ENCODE data around the gene B3GALT5. TPM values are rescaled to one million over a fixed set of nuclear protein-coding genes. Genes with fewer than 3 reads are reported as not detected.

The B3GALT5 gene
- polyA plus RNA-seq, 2 of the 4 experiments (the other 2 are of a cell fraction), result 0.39 to 0.52 TPM

DNA sequence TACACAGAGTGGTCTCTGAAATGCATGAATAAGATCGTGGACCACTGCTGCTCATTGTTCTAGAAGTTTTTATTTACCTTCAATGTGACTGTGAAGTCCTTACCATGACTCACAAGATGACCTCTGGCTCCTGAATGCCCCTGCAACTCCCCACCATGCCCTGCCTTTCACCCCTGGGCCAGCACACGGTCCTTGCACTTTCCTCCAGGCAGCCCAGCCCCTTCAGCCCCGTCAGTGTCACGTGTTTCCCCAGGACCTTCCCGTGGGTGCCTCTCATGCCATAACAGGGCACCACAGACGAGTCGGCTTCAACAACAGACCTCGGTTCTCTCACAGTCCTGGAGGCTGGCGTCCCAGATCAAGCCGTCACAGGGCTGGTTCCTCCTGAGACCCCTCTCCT is 62.1 kb downstream of the B3GALT5 start:
- POLR2A ChIA-PET, result no interaction called here
- TF ChIP-seq EP300 (IDR thresholded peaks at IDR 0.05) (no peak), POLR2A (IDR thresholded peaks at IDR 0.05; ENCODE audit: low read length) (no peak)
- TF ChIP-seq, protein P1, sequence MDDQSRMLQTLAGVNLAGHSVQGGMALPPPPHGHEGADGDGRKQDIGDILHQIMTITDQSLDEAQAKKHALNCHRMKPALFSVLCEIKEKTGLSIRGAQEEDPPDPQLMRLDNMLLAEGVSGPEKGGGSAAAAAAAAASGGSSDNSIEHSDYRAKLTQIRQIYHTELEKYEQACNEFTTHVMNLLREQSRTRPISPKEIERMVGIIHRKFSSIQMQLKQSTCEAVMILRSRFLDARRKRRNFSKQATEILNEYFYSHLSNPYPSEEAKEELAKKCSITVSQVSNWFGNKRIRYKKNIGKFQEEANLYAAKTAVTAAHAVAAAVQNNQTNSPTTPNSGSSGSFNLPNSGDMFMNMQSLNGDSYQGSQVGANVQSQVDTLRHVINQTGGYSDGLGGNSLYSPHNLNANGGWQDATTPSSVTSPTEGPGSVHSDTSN (IDR thresholded peaks at IDR 0.05), result no peak
- peak overlapping the region; percentile 42 to 69; a peak in 4 of 6 replicates for H3K27ac ChIP-seq
- H3K9me3 ChIP-seq, result no peaks in the 10 kb centered on the region
- DNase-seq (ENCODE audit: low read depth in 1 of 2, low spot score in 1 of 2) (no peak), FAIRE-seq (no peak), ATAC-seq (peak in 1 of 2 experiments; percentile 31; a peak in 2 of 6 replicates)
- WGBS (ENCODE audit: missing lambda C conversion rate), result 43% methylated on average over 10 of the region's 10 CpGs
- CTCF ChIA-PET, result interaction anchor here (0.6 kb wide), 1 partner anchor 198 kb away, joined by 3 read pairs; no protein-coding TSS in a partner anchor
- H3K4me2 ChIP-seq, result peak overlapping the region; percentile 30; the same call in 2 of the 3 replicates
- peaks cover 36% of the 10 kb centered on the region for H3K4me1 ChIP-seq
- no peak overlapping the region for H3K4me3 ChIP-seq

DNA sequence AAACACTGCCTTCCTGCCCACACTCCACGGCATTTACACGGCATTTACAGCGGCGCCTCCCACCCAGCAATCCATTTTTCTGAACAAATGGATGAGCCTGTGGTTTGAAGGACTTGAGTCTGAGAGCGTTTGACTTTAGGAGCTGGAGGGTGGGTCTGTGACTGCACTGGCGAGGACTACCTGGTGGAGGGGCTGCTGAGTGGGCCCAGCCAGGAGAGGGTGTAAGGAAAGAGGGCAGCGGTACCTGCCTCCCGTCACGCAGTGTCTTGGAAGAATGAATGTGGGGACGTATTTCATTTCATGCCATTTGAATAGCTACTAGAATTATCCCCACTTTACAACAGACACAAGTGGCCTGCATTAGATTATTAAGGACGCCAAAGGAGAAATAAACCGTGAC is 62.9 kb downstream of the B3GALT5 start:
- H3K4me1 ChIP-seq, result peaks cover 31% of the 10 kb centered on the region
- 87% methylated on average over 11 of the region's 12 CpGs for WGBS (ENCODE audit: missing lambda C conversion rate)
- no peaks in the 10 kb centered on the region for H3K9me3 ChIP-seq
- DNase-seq (ENCODE audit: low read depth in 1 of 2, low spot score in 1 of 2) (no peak), FAIRE-seq (no peak), ATAC-seq (no peak)
- H3K4me2 ChIP-seq, result peak overlapping the region; percentile 17
- CTCF ChIA-PET, result no interaction called here
- H3K4me3 ChIP-seq, result no peak overlapping the region
- POLR2A ChIA-PET, result no interaction called here
- H3K27ac ChIP-seq, result peak overlapping the region; percentile 42 to 69
- TF ChIP-seq CBX8 (IDR thresholded peaks at IDR 0.05) (no peak), MAFK (IDR thresholded peaks at IDR 0.05; ENCODE audit: partially characterized antibody) (no peak), HOXB5 (CRISPR knock-in tag; IDR thresholded peaks at IDR 0.05) (no peak), CHD2 (IDR thresholded peaks at IDR 0.05; ENCODE audit: low read length, partially characterized antibody) (no peak), ZNF302 (CRISPR knock-in tag; IDR thresholded peaks at IDR 0.05) (no peak), ZC3H11A (IDR thresholded peaks at IDR 0.05) (no peak)
- TF ChIP-seq, protein P2, sequence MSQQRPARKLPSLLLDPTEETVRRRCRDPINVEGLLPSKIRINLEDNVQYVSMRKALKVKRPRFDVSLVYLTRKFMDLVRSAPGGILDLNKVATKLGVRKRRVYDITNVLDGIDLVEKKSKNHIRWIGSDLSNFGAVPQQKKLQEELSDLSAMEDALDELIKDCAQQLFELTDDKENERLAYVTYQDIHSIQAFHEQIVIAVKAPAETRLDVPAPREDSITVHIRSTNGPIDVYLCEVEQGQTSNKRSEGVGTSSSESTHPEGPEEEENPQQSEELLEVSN (IDR thresholded peaks at IDR 0.05; ENCODE audit: borderline replicate concordance, low read depth), result no peak
- TF ChIP-seq, protein P1 (IDR thresholded peaks at IDR 0.05), result no peak

DNA sequence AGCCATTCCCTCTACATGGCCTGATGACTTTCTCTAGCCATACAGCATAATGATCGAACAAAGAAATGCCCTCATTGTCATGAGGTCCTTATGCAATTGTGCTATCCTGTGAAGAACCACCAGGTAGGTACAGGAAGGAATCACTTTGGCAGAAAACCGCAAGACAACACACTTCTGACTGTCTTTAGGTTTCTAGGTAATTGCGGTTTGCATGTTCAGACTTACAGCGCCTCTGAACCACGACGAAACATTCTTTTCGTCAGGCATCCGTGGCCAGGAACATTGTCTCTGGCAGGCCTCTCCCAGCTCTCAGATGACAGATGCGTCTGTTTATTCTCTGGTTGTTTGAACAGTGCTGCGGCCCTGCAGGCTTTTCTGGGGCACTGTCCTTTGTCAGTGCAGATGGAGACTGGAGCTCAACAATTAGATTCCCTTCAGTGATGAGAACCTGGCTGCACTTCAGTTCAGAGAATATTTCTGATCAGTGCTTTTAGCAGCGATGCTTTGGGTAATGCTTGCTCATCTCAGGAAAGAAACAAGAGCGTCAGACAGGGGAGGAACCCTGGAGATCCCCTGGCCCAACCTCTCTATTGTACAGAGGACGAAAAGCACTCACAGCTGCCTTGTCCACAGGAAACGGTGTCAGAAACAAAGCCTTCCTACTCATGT is 63.4 kb downstream of the B3GALT5 start:
- POLR2A ChIA-PET, result no interaction called here

DNA sequence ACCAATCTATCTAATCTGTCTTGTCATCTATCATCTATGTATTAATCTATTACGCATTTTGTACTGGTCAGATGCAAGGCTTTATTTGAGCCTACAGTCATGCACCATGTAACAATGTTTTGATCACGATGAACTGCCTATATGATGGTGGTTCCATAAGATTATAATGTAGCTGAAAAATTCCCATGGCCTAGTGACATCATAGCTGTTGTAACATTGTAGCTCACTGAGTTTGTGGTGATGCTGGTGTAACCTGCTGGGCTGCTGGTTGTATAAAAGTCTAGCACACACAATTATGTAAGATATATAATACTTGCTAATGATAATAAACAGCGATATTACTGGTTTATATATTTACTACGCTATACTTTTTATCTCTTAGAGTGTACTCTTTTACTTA is 67.5 kb downstream of the B3GALT5 start:
- POLR2A ChIA-PET, result no interaction called here
- FAIRE-seq (no peak), ATAC-seq (no peak), DNase-seq (ENCODE audit: low read depth in 1 of 2, low spot score in 1 of 2) (no peak)
- Histone ChIP-seq H3K9me3 (peaks cover 3% of the 10 kb centered on the region; the same call in 2 of the 3 replicates), H3K27ac (peak overlapping the region in 1 of 2 experiments; percentile 43; a peak in 1 of 6 replicates), H3K4me1 (peaks cover 21% of the 10 kb centered on the region), H3K4me2 (no peak overlapping the region), H3K4me3 (no peak overlapping the region)
- 82% methylated on average over 4 of the region's 4 CpGs for WGBS (ENCODE audit: missing lambda C conversion rate)
- TF ChIP-seq CBX2 (IDR thresholded peaks at IDR 0.05; ENCODE audit: borderline replicate concordance, low read depth) (no peak), MYC (IDR thresholded peaks at IDR 0.05; ENCODE audit: borderline replicate concordance, low read length) (no peak), TFCP2L1 (CRISPR knock-in tag; IDR thresholded peaks at IDR 0.05) (no peak), GATA3 (IDR thresholded peaks at IDR 0.05; ENCODE audit: borderline replicate concordance) (no peak), SMC3 (IDR thresholded peaks at IDR 0.05) (no peak), TP53 (CRISPR knock-in tag; IDR thresholded peaks at IDR 0.05) (no peak), NR3C1 (IDR thresholded peaks at IDR 0.05) (no peak), EP300 (IDR thresholded peaks at IDR 0.05) (no peak), ZC3H11A (IDR thresholded peaks at IDR 0.05) (no peak), HEYL (CRISPR knock-in tag; IDR thresholded peaks at IDR 0.05) (no peak), MAZ (IDR thresholded peaks at IDR 0.05; ENCODE audit: borderline replicate concordance, low read depth, low read length) (no peak), FOSL2 (IDR thresholded peaks at IDR 0.05) (no peak), FOSL2 (CRISPR knock-in tag; IDR thresholded peaks at IDR 0.05) (no peak), RARB (CRISPR knock-in tag; IDR thresholded peaks at IDR 0.05) (no peak), NPAS2 (CRISPR knock-in tag; IDR thresholded peaks at IDR 0.05; ENCODE audit: borderline replicate concordance) (no peak), ZSCAN20 (CRISPR knock-in tag; IDR thresholded peaks at IDR 0.05) (no peak), ZFP36 (IDR thresholded peaks at IDR 0.05; ENCODE audit: borderline replicate concordance, partially characterized antibody) (no peak)
- TF ChIP-seq, protein P3, sequence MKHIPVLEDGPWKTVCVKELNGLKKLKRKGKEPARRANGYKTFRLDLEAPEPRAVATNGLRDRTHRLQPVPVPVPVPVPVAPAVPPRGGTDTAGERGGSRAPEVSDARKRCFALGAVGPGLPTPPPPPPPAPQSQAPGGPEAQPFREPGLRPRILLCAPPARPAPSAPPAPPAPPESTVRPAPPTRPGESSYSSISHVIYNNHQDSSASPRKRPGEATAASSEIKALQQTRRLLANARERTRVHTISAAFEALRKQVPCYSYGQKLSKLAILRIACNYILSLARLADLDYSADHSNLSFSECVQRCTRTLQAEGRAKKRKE (CRISPR knock-in tag; IDR thresholded peaks at IDR 0.05; ENCODE audit: low read depth), result no peak
- CTCF ChIA-PET, result no interaction called here

More for the DNA sequence above, 63.4 kb downstream of the B3GALT5 start:
- peak overlapping the region; percentile 17 for H3K4me2 ChIP-seq
- WGBS (ENCODE audit: missing lambda C conversion rate), result 20% methylated on average over 13 of the region's 14 CpGs
- H3K9me3 ChIP-seq, result no peaks in the 10 kb centered on the region
- H3K4me3 ChIP-seq, result no peak overlapping the region
- TF ChIP-seq EHF (CRISPR knock-in tag; IDR thresholded peaks at IDR 0.05), result no peak
- H3K4me1 ChIP-seq, result peaks cover 25% of the 10 kb centered on the region
- peak overlapping the region; percentile 42 to 69 for H3K27ac ChIP-seq
- peak; percentile 25 to 45 for DNase-seq (ENCODE audit: low read depth in 1 of 2, low spot score in 1 of 2)
- no peak for FAIRE-seq
- ATAC-seq, result peak; percentile 77 to 86; a peak in 5 of 6 replicates
- CTCF ChIA-PET, result interaction anchor here (1.2 kb wide), 1 partner anchor 37 kb away, joined by 3 read pairs; no protein-coding TSS in a partner anchor
